Measurements from ENCODE around the gene AKAP8L. TPM values are rescaled to one million over a fixed set of nuclear protein-coding genes. Genes with fewer than 3 reads are reported as not detected.

AKAP8L gene
- total and polyA plus RNA-seq, 9 of the 15 experiments (the other 6 are each of a cell fraction or from before 2014, with no cell fraction given): 2.4 to 116 (median 70.7) TPM

DNA sequence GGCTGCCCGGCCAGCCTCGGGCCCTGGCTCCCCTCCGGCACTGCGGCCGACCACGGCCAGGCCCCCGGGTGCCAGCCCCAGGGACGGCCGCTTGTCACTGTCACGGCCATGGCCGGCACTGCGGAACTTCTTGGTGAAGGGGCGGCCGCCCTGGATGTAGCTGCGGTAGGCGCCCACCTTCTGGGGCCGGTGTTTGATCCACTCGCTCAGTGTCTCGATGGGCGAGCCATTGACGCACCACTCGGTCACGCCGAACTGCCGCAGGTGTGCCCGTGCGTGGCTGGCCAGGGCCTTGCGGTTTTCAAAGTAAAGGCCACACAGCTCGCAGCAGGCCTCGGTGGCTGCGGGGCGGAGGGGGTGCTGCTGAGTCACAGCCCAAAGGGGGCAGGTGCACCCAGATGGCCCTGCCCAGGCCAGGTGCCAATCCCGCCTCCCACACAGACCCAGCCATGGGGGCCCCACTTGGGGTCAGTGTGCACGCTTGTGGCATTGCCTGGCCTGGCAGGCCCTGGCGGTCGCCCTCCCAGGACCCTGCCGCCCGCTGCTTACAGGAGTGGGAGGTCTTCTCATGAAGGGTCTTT is 6.0 kb upstream of the AKAP8L start:
- H3K36me3 ChIP-seq (ENCODE audit: control insufficient read depth, insufficient read depth, low read length): peaks cover 72% of the 10 kb centered on the region
- TF ChIP-seq, protein P1, sequence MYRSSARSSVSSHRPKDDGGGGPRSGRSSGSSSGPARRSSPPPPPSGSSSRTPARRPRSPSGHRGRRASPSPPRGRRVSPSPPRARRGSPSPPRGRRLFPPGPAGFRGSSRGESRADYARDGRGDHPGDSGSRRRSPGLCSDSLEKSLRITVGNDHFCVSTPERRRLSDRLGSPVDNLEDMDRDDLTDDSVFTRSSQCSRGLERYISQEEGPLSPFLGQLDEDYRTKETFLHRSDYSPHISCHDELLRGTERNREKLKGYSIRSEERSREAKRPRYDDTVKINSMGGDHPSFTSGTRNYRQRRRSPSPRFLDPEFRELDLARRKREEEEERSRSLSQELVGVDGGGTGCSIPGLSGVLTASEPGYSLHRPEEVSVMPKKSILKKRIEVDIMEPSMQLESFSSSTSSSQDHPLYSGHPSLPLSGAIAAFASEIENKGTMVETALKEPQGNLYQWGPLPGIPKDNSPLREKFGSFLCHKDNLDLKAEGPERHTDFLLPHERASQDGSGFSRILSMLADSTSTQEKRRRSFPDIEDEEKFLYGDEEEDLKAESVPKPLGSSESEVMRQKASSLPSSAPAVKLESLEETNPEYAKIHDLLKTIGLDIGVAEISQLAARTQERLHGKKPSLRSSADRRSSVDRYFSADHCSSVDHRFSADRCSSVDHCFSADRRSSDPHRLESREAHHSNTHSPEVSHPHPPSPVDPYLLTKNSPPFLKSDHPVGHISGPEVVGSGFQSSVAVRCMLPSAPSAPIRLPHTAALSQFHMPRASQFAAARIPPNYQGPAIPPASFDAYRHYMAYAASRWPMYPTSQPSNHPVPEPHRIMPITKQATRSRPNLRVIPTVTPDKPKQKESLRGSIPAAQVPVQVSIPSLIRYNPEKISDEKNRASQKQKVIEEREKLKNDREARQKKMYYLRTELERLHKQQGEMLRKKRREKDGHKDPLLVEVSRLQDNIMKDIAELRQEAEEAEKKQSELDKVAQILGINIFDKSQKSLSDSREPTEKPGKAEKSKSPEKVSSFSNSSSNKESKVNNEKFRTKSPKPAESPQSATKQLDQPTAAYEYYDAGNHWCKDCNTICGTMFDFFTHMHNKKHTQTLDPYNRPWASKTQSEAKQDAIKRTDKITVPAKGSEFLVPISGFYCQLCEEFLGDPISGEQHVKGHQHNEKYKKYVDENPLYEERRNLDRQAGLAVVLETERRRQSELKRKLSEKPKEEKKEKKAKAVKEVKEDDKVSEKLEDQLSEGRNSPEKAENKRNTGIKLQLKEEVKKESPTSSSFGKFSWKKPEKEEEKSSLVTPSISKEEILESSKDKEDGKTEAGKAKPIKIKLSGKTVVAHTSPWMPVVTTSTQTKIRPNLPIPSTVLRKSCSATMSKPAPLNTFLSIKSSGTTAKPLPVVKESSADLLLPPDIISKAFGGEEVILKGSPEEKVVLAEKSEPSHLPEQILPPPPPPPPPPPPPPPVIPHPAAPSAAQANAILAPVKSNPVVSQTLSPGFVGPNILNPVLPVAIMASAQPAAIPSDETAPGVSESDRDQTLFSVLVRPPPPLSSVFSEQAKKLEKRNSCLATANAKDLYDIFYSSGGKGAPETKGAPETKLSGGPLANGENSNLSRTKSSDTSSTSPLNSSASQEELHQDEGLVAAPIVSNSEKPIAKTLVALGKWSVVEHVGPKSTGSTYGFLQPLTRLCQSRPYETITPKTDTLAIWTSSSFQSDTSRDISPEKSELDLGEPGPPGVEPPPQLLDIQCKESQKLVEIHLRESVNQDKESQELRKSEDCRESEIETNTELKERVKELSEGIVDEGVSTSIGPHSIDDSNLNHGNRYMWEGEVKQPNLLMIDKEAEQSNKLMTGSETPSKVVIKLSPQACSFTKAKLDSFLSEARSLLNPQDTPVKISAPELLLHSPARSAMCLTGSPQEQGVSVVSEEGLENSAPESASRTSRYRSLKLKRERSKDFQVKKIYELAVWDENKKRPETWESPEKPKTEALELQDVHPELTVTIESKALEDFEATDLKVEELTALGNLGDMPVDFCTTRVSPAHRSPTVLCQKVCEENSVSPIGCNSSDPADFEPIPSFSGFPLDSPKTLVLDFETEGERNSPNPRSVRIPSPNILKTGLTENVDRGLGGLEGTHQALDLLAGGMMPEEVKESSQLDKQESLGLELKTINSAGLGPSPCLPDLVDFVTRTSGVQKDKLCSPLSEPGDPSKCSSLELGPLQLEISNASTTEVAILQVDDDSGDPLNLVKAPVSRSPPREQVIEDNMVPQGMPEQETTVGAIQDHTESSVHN (IDR thresholded peaks at IDR 0.05; ENCODE audit: borderline replicate concordance in 1 of 2, low read depth in 1 of 2): no peak
- TF ChIP-seq RBFOX2 (IDR thresholded peaks at IDR 0.05; ENCODE audit: low read depth, low read length): peak; percentile 15; the same call in 1 of the 2 replicates
- no peak for TF ChIP-seq CHCHD3 (CRISPR knock-in tag; IDR thresholded peaks at IDR 0.05)
- no peak for TF ChIP-seq RFX1 (IDR thresholded peaks at IDR 0.05)
- peak; percentile 38; the same call in 1 of the 2 replicates for TF ChIP-seq POLR2G (IDR thresholded peaks at IDR 0.05; ENCODE audit: low read depth, low read length)
- TF ChIP-seq TEAD1 (CRISPR knock-in tag; IDR thresholded peaks at IDR 0.05): no peak
- TF ChIP-seq, protein P2, sequence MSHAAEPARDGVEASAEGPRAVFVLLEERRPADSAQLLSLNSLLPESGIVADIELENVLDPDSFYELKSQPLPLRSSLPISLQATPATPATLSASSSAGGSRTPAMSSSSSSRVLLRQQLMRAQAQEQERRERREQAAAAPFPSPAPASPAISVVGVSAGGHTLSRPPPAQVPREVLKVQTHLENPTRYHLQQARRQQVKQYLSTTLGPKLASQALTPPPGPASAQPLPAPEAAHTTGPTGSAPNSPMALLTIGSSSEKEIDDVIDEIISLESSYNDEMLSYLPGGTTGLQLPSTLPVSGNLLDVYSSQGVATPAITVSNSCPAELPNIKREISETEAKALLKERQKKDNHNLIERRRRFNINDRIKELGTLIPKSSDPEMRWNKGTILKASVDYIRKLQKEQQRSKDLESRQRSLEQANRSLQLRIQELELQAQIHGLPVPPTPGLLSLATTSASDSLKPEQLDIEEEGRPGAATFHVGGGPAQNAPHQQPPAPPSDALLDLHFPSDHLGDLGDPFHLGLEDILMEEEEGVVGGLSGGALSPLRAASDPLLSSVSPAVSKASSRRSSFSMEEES (CRISPR knock-in tag; IDR thresholded peaks at IDR 0.05): no peak
- H3K27me3 ChIP-seq (ENCODE audit: control insufficient read depth in 2 of 2, insufficient read depth in 2 of 2, low read length in 2 of 2): no peaks in the 10 kb centered on the region
- no peak overlapping the region for H3K27ac ChIP-seq (ENCODE audit: extremely low read depth, low read depth, low read length)
- no peak overlapping the region for H3K4me2 ChIP-seq (ENCODE audit: insufficient read depth, low read length)
- H3K9me3 ChIP-seq (replicated peaks; ENCODE audit: control insufficient read depth, insufficient read depth, low read depth, low read length): no peaks in the 10 kb centered on the region
- ChIA-PET CTCF (ENCODE audit: low intra/inter-chr PET ratio) (no interaction called here), POLR2A (interaction anchor here (0.7 kb wide), 1 partner anchor 869 kb away, joined by 3 read pairs; no protein-coding TSS in a partner anchor)
- no peak overlapping the region for H2AFZ ChIP-seq (ENCODE audit: low read depth, low read length)
- peaks cover 2 to 27% of the 10 kb centered on the region in 2 experiments; a peak in 2 of 5 replicates for H3K4me1 ChIP-seq (replicated peaks in 1 of 2; ENCODE audit: control insufficient read depth in 2 of 2, insufficient read depth in 2 of 2, low read length in 2 of 2)
- no peak overlapping the region for H3K9ac ChIP-seq (ENCODE audit: insufficient read depth in 1 of 2, low read depth in 2 of 2, low read length in 2 of 2)
- FAIRE-seq (no peak), ATAC-seq (no peak), DNase-seq (ENCODE audit: extremely low read depth in 1 of 4, low spot score in 3 of 4) (no peak)
- H3K79me2 ChIP-seq (ENCODE audit: control insufficient read depth, insufficient read depth, low read length): peaks cover 15% of the 10 kb centered on the region
- H3K9me1 ChIP-seq (ENCODE audit: control insufficient read depth, insufficient read depth, low read length): no peaks in the 10 kb centered on the region
- intact Hi-C loops (cut with micrococcal nuclease): no loop called here
- no peaks in the 10 kb centered on the region for H4K20me1 ChIP-seq (replicated peaks; ENCODE audit: control insufficient read depth, insufficient read depth, low read length)
- 100% methylated on average over 17 of the region's 38 CpGs for whole genome bisulfite sequencing (ENCODE audit: insufficient coverage, low coverage, missing lambda C conversion rate)
- in situ Hi-C loops (cut with MboI): no loop called here
- BruUV-seq (replicated peaks): no TSS peak
- H3K4me3 ChIP-seq: no peak overlapping the region
